Neural cell (in vitro differentiated cells): Measurements from ENCODE around the gene NPY. TPM values are rescaled to one million over a fixed set of nuclear protein-coding genes. Genes with fewer than 3 reads are reported as not detected.
"Not testable (repeated sequence)": the region's sequence is repeated elsewhere in the genome, so short reads cannot be mapped to it uniquely, and the experiment has no call there.

Source experiments
- H2AFZ ChIP-seq: fragments of 200-600, 300-800 bp; sonication (generic), shearing (Covaris generic); 2 replicates; pipeline ENCODE4 v1.6.0; 2014; ENCODE audit warnings: low read depth, mild to moderate bottlenecking, antibody characterized with exemption, low read length, moderate library complexity
- H3F3A ChIP-seq: fragments of 200-600 bp; shearing (Covaris generic); 2 replicates; pipeline ENCODE4 v1.6.1; 2016; ENCODE audit warnings: mild to moderate bottlenecking, moderate library complexity, mixed read lengths, antibody characterized with exemption, low read length; ENCODE audit not compliant: insufficient read depth, poor library complexity, severe bottlenecking
- H3K27ac ChIP-seq: fragments of 200-600, 300-800 bp; sonication (generic), shearing (Covaris generic); 2 replicates; pipeline ENCODE4 v1.5.1; 2014; ENCODE audit warnings: mild to moderate bottlenecking, low read length, moderate library complexity
- H3K27me3 ChIP-seq: fragments of 300-800, 200-600 bp; sonication (generic), shearing (Covaris generic); 2 replicates; pipeline ENCODE4 v1.6.0; 2014; ENCODE audit warnings: mild to moderate bottlenecking, low read depth, low read length, moderate library complexity; ENCODE audit not compliant: insufficient read depth
- H3K36me3 ChIP-seq: fragments of 300-800, 200-600 bp; sonication (generic), shearing (Covaris generic); 2 replicates; pipeline ENCODE4 v1.5.1; 2014; ENCODE audit warnings: mild to moderate bottlenecking, antibody characterized with exemption, low read length, moderate library complexity; ENCODE audit not compliant: insufficient read depth
- H3K4me2 ChIP-seq: fragments of 300-800, 200-600 bp; sonication (generic), shearing (Covaris generic); 2 replicates; pipeline ENCODE4 v1.6.0; 2014; ENCODE audit warnings: mild to moderate bottlenecking, low read length
- H3K4me3 ChIP-seq: fragments of 300-800, 200-600 bp; sonication (generic), shearing (Covaris generic); 2 replicates; pipeline ENCODE4 v1.5.1; 2014; ENCODE audit warnings: mild to moderate bottlenecking, low read length, moderate library complexity
- H3K79me2 ChIP-seq: fragments of 200-600 bp; shearing (Covaris generic); replicated peaks from 2 replicates; pipeline ENCODE4 v1.6.0; 2014; ENCODE audit warnings: mild to moderate bottlenecking, low read length, moderate library complexity; ENCODE audit not compliant: insufficient read depth
- H3K9ac ChIP-seq: fragments of 300-800, 200-600 bp; sonication (generic), shearing (Covaris generic); 2 replicates; pipeline ENCODE4 v1.6.1; 2016; ENCODE audit warnings: mild to moderate bottlenecking, low read length, mixed read lengths
- H3K9me2 ChIP-seq: fragments of 200-600 bp; shearing (Covaris generic); 2 replicates; pipeline ENCODE4 v1.6.1; 2016; ENCODE audit warnings: mild to moderate bottlenecking, low read length, mixed read lengths; ENCODE audit not compliant: insufficient read depth
- H3K9me3 ChIP-seq: fragments of 200-600, 300-800 bp; sonication (generic), shearing (Covaris generic); 2 replicates; pipeline ENCODE4 v1.6.1; 2016; ENCODE audit warnings: mild to moderate bottlenecking, mixed run types, low read length, moderate library complexity, mixed read lengths
- H4K20me1 ChIP-seq: fragments of 200-600 bp; shearing (Covaris generic); 2 replicates; pipeline ENCODE4 v1.6.1; 2016; ENCODE audit warnings: mild to moderate bottlenecking, mixed run types; ENCODE audit not compliant: insufficient read depth
- EP300 ChIP-seq: fragments of 450-650 bp; conservative IDR thresholded peaks from 2 replicates; pipeline ENCODE4 v1.6.1; 2014; ENCODE audit warnings: antibody characterized with exemption, mild to moderate bottlenecking, moderate library complexity; ENCODE audit not compliant: poor library complexity, severe bottlenecking
- EZH2 ChIP-seq: fragments of 200-600, 300-800 bp; shearing (Covaris generic), sonication (generic); IDR thresholded peaks from 2 replicates; pipeline ENCODE4 v1.6.1; 2014; ENCODE audit warnings: antibody characterized with exemption, low read length, borderline replicate concordance, mild to moderate bottlenecking; ENCODE audit not compliant: insufficient read depth, poor library complexity, severe bottlenecking
- MXI1 ChIP-seq: fragments of 450-650 bp; conservative IDR thresholded peaks from 2 replicates; pipeline ENCODE4 v1.6.1; 2014; ENCODE audit warnings: antibody characterized with exemption, mild to moderate bottlenecking; ENCODE audit not compliant: poor library complexity, severe bottlenecking
- RAD21 ChIP-seq: fragments of 450-650 bp; conservative IDR thresholded peaks from 2 replicates; pipeline ENCODE4 v1.6.1; 2014; ENCODE audit warnings: antibody characterized with exemption, mild to moderate bottlenecking, moderate library complexity
- SMC3 ChIP-seq: fragments of 450-650 bp; conservative IDR thresholded peaks from 2 replicates; pipeline ENCODE4 v1.6.1; 2014; ENCODE audit warnings: antibody characterized with exemption, mild to moderate bottlenecking, moderate library complexity; ENCODE audit not compliant: poor library complexity
- polyA plus RNA-seq: library from polyadenylated mRNA; depleted of rRNA; stranded (reverse); fragments of >200 nt; gene quantifications from 2 replicates; pipeline ENCODE4 v1.2.3, GENCODE V29; 2014
- TF ChIP-seq, protein P1 (sequence below): IDR thresholded peaks from 2 replicates; pipeline ENCODE4 v1.6.1; 2012; ENCODE audit warnings: borderline replicate concordance
- TF ChIP-seq, protein P2 (sequence below): fragments of 450-650 bp; IDR thresholded peaks from 2 replicates; pipeline ENCODE4 v1.5.1; 2014; ENCODE audit warnings: antibody characterized with exemption, mild to moderate bottlenecking, moderate library complexity; ENCODE audit not compliant: poor library complexity, severe bottlenecking

Gene NPY
- polyA plus RNA-seq, 1 donor from 2014 or later: not detected

DNA sequence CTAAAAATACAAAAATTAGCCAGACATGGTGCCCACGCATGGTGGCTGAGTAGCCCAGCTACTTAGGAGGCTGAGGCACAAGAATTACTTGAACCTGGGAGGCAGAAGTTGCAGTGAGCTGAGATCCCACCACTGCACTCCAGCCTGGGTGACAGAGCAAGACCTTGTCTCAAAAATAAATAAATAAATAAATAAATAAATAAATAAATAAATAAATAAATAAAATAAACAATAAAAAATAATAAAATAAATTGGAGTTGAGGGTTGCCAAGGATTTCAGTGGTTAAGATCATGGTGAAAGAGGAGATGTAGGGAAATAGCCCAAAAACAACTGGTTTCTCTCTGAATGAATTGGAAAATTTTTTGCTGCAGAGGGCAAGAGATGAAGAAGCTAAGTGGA lies 25.7 kb upstream of the NPY start:
- H3K9ac ChIP-seq, H3F3A ChIP-seq, H3K36me3 ChIP-seq, H3K9me2 ChIP-seq, H3K79me2 ChIP-seq, H3K9me3 ChIP-seq, H3K4me3 ChIP-seq, H3K27me3 ChIP-seq, H4K20me1 ChIP-seq, H3K4me2 ChIP-seq, H2AFZ ChIP-seq, H3K27ac ChIP-seq: not testable (repeated sequence)

DNA sequence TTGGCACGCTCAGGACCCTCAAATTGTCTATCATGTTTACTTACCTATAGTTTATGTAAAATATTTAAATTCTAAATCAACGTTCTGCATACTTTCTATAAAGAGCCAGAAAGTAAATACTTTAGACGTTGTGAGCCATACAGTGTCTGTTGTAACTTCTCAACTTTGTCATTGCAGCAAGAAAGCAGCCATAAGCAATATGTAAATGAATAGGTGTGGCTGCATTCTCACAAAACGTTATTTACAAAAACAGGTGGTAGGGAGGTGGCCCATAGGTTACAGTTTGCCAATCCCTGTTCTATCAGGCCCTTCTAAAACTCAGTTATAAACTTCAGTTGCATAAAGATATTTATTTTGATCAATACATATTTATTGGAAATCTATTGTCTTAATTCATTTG lies 12.1 kb upstream of the NPY start:
- no peak for TF ChIP-seq EZH2
- TF ChIP-seq, protein P1, sequence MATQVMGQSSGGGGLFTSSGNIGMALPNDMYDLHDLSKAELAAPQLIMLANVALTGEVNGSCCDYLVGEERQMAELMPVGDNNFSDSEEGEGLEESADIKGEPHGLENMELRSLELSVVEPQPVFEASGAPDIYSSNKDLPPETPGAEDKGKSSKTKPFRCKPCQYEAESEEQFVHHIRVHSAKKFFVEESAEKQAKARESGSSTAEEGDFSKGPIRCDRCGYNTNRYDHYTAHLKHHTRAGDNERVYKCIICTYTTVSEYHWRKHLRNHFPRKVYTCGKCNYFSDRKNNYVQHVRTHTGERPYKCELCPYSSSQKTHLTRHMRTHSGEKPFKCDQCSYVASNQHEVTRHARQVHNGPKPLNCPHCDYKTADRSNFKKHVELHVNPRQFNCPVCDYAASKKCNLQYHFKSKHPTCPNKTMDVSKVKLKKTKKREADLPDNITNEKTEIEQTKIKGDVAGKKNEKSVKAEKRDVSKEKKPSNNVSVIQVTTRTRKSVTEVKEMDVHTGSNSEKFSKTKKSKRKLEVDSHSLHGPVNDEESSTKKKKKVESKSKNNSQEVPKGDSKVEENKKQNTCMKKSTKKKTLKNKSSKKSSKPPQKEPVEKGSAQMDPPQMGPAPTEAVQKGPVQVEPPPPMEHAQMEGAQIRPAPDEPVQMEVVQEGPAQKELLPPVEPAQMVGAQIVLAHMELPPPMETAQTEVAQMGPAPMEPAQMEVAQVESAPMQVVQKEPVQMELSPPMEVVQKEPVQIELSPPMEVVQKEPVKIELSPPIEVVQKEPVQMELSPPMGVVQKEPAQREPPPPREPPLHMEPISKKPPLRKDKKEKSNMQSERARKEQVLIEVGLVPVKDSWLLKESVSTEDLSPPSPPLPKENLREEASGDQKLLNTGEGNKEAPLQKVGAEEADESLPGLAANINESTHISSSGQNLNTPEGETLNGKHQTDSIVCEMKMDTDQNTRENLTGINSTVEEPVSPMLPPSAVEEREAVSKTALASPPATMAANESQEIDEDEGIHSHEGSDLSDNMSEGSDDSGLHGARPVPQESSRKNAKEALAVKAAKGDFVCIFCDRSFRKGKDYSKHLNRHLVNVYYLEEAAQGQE: no peak
- H3K27ac ChIP-seq: no peak overlapping the region
- no peaks in the 10 kb centered on the region for H3K9me3 ChIP-seq
- no peaks in the 10 kb centered on the region for H4K20me1 ChIP-seq
- no peaks in the 10 kb centered on the region for H3K27me3 ChIP-seq
- H3K4me2 ChIP-seq: no peak overlapping the region
- no peaks in the 10 kb centered on the region for H3K79me2 ChIP-seq
- no peak overlapping the region for H3K4me3 ChIP-seq
- no peaks in the 10 kb centered on the region for H3K9me2 ChIP-seq
- no peak overlapping the region for H2AFZ ChIP-seq
- no peaks in the 10 kb centered on the region for H3K36me3 ChIP-seq
- no peaks in the 10 kb centered on the region for H3F3A ChIP-seq
- no peak overlapping the region for H3K9ac ChIP-seq

DNA sequence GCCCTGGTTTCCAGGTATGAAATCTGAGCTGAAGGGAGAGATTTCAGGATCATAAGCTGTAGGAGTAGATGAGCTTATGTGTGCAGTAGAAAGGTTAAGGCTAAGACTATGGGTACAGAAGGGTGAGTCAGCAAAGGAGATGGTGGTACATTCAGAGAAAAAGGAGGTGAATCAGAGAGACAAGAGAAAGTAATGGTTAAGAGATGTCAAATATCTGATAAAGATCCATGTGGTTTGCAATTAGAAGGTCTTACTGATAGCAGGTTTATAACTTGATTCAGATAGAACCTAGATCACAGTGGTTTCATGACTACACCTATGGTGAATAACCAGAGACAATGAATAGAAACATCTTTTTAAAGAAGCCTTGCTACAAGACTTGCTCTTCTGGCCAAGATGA lies 4.5 kb upstream of the NPY start:
- Histone ChIP-seq H4K20me1 (no peaks in the 10 kb centered on the region), H3K79me2 (no peaks in the 10 kb centered on the region), H3K27ac (no peak overlapping the region), H3F3A (no peaks in the 10 kb centered on the region), H3K4me3 (no peak overlapping the region), H3K9me2 (no peaks in the 10 kb centered on the region), H3K4me2 (no peak overlapping the region), H3K27me3 (peaks cover 28% of the 10 kb centered on the region), H3K9me3 (no peaks in the 10 kb centered on the region), H3K9ac (no peak overlapping the region), H3K36me3 (no peaks in the 10 kb centered on the region), H2AFZ (no peak overlapping the region)
- TF ChIP-seq, protein P2, sequence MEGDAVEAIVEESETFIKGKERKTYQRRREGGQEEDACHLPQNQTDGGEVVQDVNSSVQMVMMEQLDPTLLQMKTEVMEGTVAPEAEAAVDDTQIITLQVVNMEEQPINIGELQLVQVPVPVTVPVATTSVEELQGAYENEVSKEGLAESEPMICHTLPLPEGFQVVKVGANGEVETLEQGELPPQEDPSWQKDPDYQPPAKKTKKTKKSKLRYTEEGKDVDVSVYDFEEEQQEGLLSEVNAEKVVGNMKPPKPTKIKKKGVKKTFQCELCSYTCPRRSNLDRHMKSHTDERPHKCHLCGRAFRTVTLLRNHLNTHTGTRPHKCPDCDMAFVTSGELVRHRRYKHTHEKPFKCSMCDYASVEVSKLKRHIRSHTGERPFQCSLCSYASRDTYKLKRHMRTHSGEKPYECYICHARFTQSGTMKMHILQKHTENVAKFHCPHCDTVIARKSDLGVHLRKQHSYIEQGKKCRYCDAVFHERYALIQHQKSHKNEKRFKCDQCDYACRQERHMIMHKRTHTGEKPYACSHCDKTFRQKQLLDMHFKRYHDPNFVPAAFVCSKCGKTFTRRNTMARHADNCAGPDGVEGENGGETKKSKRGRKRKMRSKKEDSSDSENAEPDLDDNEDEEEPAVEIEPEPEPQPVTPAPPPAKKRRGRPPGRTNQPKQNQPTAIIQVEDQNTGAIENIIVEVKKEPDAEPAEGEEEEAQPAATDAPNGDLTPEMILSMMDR: no peak
- TF ChIP-seq SMC3: no peak
- no peak for TF ChIP-seq RAD21
- TF ChIP-seq MXI1: no peak
- TF ChIP-seq, protein P1: no peak
- no peak for TF ChIP-seq EP300
- no peak for TF ChIP-seq EZH2
